GM10847 (cell line): Measurements from ENCODE around the gene FAM83G.

Experiments used
- POLR2A ChIP-seq: IDR thresholded peaks from 2 replicates; pipeline ENCODE4 v1.6.1; 2011; ENCODE audit not compliant: insufficient read length; ENCODE audit errors: extremely low read depth

FAM83G gene

DNA sequence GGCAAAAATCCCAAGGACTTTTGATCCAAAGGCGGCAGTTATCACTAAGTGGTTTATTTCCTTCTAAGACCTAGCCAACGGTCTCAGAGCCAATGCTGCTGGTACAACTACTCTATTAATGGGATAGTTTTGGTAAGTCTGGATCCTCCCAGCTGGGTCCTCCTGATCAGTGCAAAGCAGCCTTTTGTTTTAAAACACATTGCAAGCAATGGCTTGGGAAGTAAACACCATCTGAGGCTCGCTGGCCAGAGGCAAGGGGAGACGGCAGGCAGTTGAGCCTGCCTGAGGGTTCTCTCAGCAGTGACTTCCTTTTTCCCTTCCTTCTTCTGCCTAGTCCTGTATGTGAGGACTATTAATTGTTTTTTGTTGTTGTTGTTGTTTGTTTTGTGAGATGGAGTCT, 54.2 kb downstream of the FAM83G start:
- no peak for TF ChIP-seq POLR2A

GRCh38 chr17:18949566-18949965, 55.0 kb downstream of the FAM83G start:
- TF ChIP-seq POLR2A, result no peak

DNA sequence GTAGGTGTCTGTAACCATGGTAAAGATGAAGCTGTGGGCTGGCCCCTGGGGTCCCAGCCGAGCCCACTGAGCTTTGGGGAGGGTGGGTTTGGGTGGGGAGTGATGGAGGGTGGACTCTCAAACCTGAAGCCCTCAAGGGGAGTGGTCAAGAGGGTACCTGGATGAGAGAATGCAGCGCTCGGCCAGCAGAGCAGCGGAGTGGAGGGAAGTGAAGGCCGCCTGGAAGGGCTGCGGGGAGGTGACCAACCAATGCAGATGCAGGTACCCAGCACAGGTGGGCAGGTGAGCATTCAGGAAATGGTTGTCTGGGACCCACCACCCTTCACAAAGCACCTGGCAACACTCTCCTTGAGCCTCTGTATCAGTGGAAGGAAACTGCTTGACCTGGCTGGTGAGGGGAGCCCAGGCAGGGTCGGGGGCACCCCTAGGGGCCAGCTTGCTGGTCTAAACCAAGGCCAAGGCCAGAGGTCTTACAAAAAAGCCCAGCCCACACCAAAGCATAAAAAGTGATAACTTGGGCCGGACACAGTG, 56.0 kb downstream of the FAM83G start:
- TF ChIP-seq POLR2A, result no peak

GRCh38 chr17:18947866-18948265, 56.7 kb downstream of the FAM83G start:
- TF ChIP-seq POLR2A, result no peak

DNA sequence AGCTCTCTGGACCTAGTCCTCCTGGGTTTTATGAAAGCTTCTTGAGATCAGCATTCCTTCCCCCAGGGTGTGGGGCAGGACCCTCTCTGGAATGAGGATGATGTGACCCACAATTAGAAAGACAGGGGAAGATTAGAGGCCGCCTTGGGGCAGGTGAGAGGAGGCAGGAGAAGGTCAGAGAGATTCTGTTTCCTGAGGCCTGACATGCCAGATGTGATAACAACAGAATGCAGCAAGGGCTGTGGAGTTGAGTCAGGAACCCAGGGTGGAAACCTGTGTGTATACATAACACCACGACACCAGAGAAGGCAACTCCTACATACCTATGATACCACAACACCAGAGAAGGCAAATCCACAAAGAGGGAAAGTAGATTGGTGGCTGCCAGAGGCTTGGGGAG, 58.0 kb downstream of the FAM83G start:
- no peak for TF ChIP-seq POLR2A

DNA sequence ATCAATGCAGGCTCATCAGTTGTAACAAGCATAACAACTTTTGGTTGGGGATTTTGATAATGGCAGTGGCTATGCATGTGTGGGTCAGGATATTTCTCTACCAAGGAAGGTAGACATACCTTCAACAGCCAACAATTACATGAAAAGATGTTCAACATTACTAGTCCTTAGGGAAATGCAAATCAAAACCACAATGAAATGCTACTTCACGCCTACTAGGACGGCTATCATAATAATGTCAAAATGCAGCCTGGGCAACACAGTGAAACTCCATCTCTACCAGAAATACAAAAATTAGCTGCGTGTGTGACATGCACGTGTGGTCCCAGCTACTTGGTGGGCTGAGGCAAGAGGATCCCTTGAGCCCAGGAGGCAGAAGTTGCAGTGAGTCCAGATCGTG, 59.9 kb downstream of the FAM83G start:
- no peak for TF ChIP-seq POLR2A

DNA sequence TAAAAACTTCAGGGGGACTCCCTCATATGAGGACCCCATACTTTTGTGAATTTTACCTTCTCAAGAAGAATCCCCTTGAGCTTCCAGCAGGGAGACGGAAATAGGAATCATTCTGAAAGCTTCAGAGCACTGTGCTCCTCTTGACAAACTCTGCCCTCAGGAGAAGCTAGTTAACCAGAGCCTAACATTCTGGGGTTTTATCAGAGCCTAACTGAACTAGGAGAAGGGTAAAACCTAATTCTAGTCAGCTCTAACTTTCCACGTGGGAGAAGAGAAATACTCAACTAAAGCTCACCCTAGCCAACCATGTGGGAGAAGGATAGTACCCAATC, 65.9 kb downstream of the FAM83G start:
- no peak for TF ChIP-seq POLR2A

- no peak for TF ChIP-seq POLR2A
These were observed 66.4 kb downstream of the FAM83G start for GRCh38 chr17:18937981-18938691.

DNA sequence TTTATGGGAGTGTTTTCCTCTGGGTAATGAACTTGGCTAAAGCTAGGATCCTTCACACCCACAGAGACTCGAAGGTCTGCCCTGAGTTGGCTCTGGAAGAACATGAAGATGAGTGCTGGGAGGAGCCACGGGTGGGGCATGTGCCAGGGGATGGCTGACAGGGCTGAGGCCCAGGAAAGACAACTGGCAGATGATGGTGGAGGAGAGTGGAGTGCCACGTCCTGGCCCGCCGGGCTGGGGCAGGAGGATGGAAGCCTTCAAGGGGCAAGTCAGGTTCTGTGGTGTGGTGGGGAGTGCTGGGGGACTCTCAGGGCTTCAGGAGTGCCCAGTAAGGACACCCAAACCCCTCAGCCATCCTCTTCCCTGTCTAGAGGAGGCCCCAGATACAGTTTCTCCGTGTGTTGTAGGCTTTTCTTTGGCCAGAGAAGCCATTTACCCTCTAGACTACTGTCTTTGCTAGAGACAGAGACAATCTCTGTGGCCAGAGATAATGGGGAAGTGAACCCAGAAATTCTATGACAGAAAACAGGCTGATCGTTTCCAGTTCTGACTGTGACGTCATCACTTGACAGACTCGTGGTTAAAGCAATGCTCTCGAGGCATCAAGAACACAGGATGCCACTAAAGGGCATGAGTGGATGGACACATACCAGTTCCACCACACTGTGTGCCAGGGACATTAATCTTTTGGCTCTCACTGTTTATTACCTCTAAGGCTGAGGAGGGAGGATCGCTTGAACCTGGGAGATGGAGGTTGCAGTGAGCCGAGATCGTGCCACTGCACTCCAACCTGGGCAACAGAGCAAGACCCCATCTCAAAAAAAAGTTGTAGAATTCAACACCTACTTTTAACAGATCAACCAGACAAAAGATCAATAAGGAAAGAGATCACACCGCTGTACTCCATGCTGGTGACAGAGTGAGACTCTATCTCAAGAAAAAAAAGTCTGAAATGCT, 71.2 kb downstream of the FAM83G start:
- TF ChIP-seq POLR2A, result no peak

DNA sequence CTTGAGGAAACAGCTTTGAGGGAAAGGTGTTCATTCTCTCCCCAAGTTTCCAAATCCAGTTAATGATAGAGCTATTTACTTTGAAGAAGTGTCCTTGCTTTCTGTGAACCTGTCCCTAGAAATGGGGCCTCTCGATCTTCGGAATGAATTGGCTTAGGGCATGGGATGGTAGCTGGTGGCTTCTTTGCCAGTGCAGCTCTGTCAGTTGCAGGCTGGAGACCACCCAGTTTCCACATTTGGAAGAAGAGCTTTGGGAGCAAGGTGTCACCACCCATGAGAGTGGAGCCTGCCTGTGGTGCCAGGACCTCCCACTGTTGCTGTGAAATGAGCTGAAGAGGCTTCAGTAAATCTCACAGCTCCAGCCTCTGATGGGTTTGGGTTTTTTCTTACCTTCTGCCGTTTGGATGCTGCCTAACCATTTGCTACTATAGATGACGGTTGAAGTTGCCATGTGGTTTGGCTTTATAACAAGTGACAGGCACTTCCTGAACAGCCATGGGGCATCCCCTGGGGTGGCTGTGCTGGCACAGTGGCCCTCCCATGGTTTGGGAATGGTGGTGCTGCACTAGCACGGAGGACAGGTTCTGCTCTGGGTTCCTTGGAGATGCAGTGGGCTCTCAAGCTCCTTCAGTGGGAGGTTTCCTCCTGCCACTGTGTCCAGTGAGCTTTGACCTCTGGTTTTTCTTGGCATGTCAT, 72.1 kb downstream of the FAM83G start:
- no peak for TF ChIP-seq POLR2A

DNA sequence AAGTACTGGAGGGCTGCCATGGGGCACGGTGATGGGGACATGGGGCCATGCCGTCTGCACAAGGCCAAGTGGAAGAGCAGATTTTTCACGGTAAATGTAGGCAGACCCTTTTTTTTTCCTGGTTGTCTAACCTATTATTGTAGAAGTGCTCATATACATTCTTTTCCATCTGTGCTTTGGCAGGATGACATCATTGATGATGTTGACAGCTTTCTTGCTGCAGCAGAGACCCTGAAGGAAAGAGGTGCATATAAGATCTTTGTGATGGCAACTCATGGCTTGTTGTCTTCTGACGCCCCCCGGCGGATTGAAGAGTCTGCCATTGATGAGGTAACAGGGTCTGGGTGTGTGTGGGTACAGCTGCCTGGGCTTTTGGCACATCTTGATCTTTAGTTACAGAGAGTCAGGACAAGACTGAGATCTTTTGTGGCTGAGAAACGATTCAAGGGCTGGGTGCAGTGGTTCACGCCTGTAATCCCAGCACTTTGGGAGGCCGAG, 75.9 kb downstream of the FAM83G start:
- TF ChIP-seq POLR2A, result no peak

DNA sequence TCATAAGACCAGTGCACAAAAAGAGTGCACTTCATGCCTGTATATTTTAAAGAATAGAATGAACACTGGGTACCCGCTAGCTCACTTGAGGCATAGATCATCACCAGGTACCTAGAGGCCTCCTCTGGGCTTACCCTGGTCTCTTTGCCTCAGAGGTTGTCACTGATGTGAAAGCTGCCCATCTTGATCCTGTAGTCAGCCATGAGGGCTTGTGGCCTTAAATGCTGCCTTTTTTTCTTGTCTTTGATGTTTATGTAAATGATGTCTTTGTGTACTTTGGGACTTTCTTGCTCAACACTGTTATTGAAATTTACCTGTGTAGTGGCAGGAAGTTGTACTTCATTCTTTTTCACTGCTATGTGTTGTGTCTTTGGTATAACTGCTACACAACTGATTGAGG, 79.4 kb downstream of the FAM83G start:
- TF ChIP-seq POLR2A, result no peak

GRCh38 chr17:18921912-18922451, 82.6 kb downstream of the FAM83G start:
- TF ChIP-seq POLR2A, result no peak

DNA sequence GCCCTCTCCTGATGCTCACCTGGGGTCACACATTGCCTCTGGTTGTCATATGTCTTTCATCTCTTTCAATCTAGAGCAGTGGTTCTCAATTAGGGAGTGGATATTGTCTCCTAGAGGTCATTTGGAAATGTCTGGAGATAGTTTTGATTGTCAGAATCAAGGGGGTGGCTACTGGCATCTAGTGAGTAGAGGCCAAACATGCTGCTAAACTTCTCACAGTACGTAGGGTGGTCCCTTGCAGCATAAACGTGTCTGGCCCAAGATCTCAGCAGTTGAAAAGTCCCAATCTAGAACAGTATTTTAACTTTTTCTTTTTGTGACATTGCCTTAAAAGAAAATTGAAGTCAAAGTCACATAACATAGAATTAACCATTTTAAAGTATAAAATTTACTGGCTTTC, 83.1 kb downstream of the FAM83G start:
- TF ChIP-seq POLR2A, result no peak

DNA sequence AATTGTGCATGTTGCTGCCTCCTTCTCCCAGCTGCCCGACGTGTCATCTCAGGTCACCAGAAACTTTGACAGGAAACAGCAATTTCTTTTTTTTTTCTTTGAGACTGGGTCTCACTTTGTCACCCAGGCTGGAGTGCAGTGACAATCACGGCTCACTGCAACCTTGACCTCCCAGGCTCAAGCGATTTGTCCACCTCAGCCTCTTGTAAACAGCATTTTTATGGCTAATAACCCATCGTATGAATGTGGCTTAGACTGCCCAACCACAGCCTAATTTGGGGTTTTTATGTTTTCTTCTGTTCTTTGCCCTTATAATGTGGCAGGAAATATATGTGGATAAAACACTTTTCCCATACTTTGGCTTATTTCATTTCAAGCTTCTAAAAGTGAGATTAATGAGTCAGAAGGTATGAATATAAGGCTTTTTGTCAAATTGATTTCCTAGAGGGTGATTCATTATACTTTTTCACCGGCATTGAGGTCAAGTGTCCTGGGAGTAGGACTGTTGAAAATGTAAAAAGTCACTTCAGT, 83.6 kb downstream of the FAM83G start:
- no peak for TF ChIP-seq POLR2A
